A673 (cell line): ENCODE measurements around the gene ORAI2.

Experiments
- EZH2 ChIP-seq: fragments of 200-600 bp; sonication (generic); IDR thresholded peaks from 2 replicates; pipeline ENCODE4 v1.6.1; 2017; ENCODE audit warnings: borderline replicate concordance, low read depth, mild to moderate bottlenecking, mixed read lengths, antibody characterized with exemption, low read length; ENCODE audit not compliant: poor library complexity, severe bottlenecking
- TF ChIP-seq, protein P1 (sequence below): fragments of 300-800, 200-600 bp; sonication (generic); conservative IDR thresholded peaks from 2 replicates; pipeline ENCODE4 v1.5.1; 2017; ENCODE audit warnings: low read depth, mild to moderate bottlenecking, antibody characterized with exemption, low read length, moderate library complexity, mixed read lengths

DNA sequence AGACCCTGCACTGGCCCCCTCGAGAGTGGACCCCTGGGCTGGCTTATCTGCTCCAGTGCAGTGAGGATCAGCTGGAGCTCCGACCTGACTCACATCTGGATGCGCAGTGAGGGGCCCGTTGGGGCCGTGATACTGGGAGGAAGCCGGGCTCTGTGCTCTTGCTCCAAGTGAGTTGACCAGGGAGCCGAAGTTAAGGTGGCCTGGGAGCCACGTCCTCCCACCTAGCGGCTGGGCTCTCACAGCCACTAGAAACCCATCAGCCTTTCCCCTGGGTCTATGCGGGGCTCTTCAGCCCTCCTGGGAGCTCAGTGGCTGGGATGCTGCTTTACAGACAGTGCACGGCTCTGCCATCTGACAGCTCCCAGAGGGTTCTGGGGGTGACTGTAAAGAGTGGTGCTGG, 22.2 kb downstream of the ORAI2 start:
- TF ChIP-seq, protein P1, sequence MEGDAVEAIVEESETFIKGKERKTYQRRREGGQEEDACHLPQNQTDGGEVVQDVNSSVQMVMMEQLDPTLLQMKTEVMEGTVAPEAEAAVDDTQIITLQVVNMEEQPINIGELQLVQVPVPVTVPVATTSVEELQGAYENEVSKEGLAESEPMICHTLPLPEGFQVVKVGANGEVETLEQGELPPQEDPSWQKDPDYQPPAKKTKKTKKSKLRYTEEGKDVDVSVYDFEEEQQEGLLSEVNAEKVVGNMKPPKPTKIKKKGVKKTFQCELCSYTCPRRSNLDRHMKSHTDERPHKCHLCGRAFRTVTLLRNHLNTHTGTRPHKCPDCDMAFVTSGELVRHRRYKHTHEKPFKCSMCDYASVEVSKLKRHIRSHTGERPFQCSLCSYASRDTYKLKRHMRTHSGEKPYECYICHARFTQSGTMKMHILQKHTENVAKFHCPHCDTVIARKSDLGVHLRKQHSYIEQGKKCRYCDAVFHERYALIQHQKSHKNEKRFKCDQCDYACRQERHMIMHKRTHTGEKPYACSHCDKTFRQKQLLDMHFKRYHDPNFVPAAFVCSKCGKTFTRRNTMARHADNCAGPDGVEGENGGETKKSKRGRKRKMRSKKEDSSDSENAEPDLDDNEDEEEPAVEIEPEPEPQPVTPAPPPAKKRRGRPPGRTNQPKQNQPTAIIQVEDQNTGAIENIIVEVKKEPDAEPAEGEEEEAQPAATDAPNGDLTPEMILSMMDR: no peak
- TF ChIP-seq EZH2: no peak
